DND-41 (cell line): ENCODE results near the gene CYP26C1.

ENCODE experiments used
- ATAC-seq: fragments of 200-7000 bp; cut with Tn5 transposase; 3 replicates; pipeline ENCODE4 v1.9.1; 2021; ENCODE audit warnings: low read depth; ENCODE audit not compliant: insufficient read depth
- DNase-seq: peaks from one replicate; pipeline ENCODE4 v3.0.0-alpha.2; 2020
- H2AFZ ChIP-seq: 2 replicates; pipeline ENCODE4 v1.6.0; 2012; ENCODE audit warnings: low read depth, low read length
- H3K27ac ChIP-seq: 2 replicates; pipeline ENCODE4 v1.5.1; 2012; ENCODE audit warnings: low read length, inconsistent platforms
- H3K27me3 ChIP-seq: fragments of 200-600 bp; sonication (generic); 2 replicates; pipeline ENCODE4 v1.6.0; 2012; ENCODE audit warnings: low read length, mild to moderate bottlenecking, inconsistent platforms; ENCODE audit not compliant: insufficient read depth, poor library complexity
- H3K36me3 ChIP-seq: 2 replicates; pipeline ENCODE4 v1.5.1; 2012; ENCODE audit warnings: low read length, inconsistent platforms; ENCODE audit not compliant: insufficient read depth
- H3K4me1 ChIP-seq: 2 replicates; pipeline ENCODE4 v1.5.1; 2012; ENCODE audit warnings: mild to moderate bottlenecking, low read length; ENCODE audit not compliant: insufficient read depth
- H3K4me2 ChIP-seq: 2 replicates; pipeline ENCODE4 v1.6.0; 2012; ENCODE audit warnings: mild to moderate bottlenecking, moderate library complexity, low read length, inconsistent platforms; ENCODE audit not compliant: insufficient read depth
- H3K4me3 ChIP-seq, 2 experiments: fragments of 200-600 bp in 1 of 2; shearing (Covaris generic) in 1 of 2; 2 replicates each; pipeline ENCODE4 v1.5.1; 2012 to 2016; ENCODE audit warnings: inconsistent platforms in 2 of 2, low read length in 2 of 2, mild to moderate bottlenecking in 2 of 2, low read depth in 1 of 2, moderate library complexity in 1 of 2
- H3K79me2 ChIP-seq: 2 replicates; pipeline ENCODE4 v1.6.0; 2012; ENCODE audit warnings: low read length, inconsistent platforms; ENCODE audit not compliant: insufficient read depth
- H3K9ac ChIP-seq: 2 replicates; pipeline ENCODE4 v1.6.0; 2012; ENCODE audit warnings: low read depth, mild to moderate bottlenecking, inconsistent platforms, low read length, moderate library complexity
- H3K9me3 ChIP-seq: 2 replicates; pipeline ENCODE4 v1.5.1; 2012; ENCODE audit warnings: low read length, moderate library complexity, mild to moderate bottlenecking, inconsistent platforms; ENCODE audit not compliant: insufficient read depth, severe bottlenecking
- H4K20me1 ChIP-seq: 2 replicates; pipeline ENCODE4 v1.6.0; 2012; ENCODE audit warnings: low read length; ENCODE audit not compliant: insufficient read depth
- CTCF ChIP-seq: IDR thresholded peaks from 2 replicates; pipeline ENCODE4 v1.5.1; 2012; ENCODE audit warnings: borderline replicate concordance, low read length, moderate library complexity, mild to moderate bottlenecking; ENCODE audit not compliant: poor library complexity, severe bottlenecking; ENCODE audit errors: extremely low read depth
- EZH2 ChIP-seq: IDR thresholded peaks from 3 replicates; pipeline ENCODE4 v1.6.1; 2012; ENCODE audit warnings: borderline replicate concordance, low read depth, mild to moderate bottlenecking, moderate library complexity, low read length, inconsistent platforms; ENCODE audit not compliant: severe bottlenecking

Gene CYP26C1

GRCh38 chr10:93063144-93063976 lies 2.8 kb downstream of the CYP26C1 start:
- no peak for ATAC-seq
- H3K9ac ChIP-seq, result no peak overlapping the region
- peaks cover 39% of the 10 kb centered on the region for H3K36me3 ChIP-seq
- no peaks in the 10 kb centered on the region for H4K20me1 ChIP-seq
- H3K27me3 ChIP-seq, result no peaks in the 10 kb centered on the region
- H3K79me2 ChIP-seq, result no peaks in the 10 kb centered on the region
- H3K4me3 ChIP-seq, result no peak overlapping the region
- no peak for DNase-seq
- no peaks in the 10 kb centered on the region for H3K4me1 ChIP-seq
- no peaks in the 10 kb centered on the region for H3K9me3 ChIP-seq
- H3K27ac ChIP-seq, result no peak overlapping the region
- no peak for TF ChIP-seq CTCF
- no peak for TF ChIP-seq EZH2
- H2AFZ ChIP-seq, result no peak overlapping the region
- no peak overlapping the region for H3K4me2 ChIP-seq

GRCh38 chr10:93063977-93064660 lies 3.5 kb downstream of the CYP26C1 start:
- Histone ChIP-seq H4K20me1 (no peaks in the 10 kb centered on the region), H3K27me3 (no peaks in the 10 kb centered on the region), H3K9ac (no peak overlapping the region), H3K4me1 (no peaks in the 10 kb centered on the region), H3K27ac (no peak overlapping the region), H3K4me3 (no peak overlapping the region), H3K4me2 (no peak overlapping the region), H3K36me3 (peaks cover 34% of the 10 kb centered on the region), H3K9me3 (no peaks in the 10 kb centered on the region), H3K79me2 (no peaks in the 10 kb centered on the region), H2AFZ (no peak overlapping the region)
- TF ChIP-seq EZH2 (no peak), CTCF (no peak)
- ATAC-seq (no peak), DNase-seq (no peak)

- Histone ChIP-seq H3K36me3 (peaks cover 25% of the 10 kb centered on the region), H3K4me1 (no peaks in the 10 kb centered on the region), H3K4me2 (no peak overlapping the region), H2AFZ (no peak overlapping the region), H3K9me3 (no peaks in the 10 kb centered on the region), H3K79me2 (no peaks in the 10 kb centered on the region), H4K20me1 (no peaks in the 10 kb centered on the region), H3K4me3 (no peak overlapping the region), H3K27ac (no peak overlapping the region), H3K9ac (no peak overlapping the region), H3K27me3 (no peaks in the 10 kb centered on the region)
- DNase-seq, result no peak
- TF ChIP-seq EZH2 (no peak), CTCF (no peak)
- ATAC-seq, result no peak
Observed at GRCh38 chr10:93064874-93065660, 4.5 kb downstream of the CYP26C1 start.
